Measurements from ENCODE around the gene GADD45B. TPM values are rescaled to one million over a fixed set of nuclear protein-coding genes. Genes with fewer than 3 reads are reported as not detected.

GADD45B gene
- total and polyA plus RNA-seq, 2 of the 4 experiments (the other 2 are of a cell fraction), result 30.1 to 106 TPM

- Histone ChIP-seq H3K4me1 (ENCODE audit: control insufficient read depth, insufficient read depth, low read length) (no peaks in the 10 kb centered on the region), H2BK15ac (ENCODE audit: low read depth, low read length) (no peak overlapping the region), H3K9ac (ENCODE audit: low read depth, low read length) (no peak overlapping the region), H2AFZ (replicated peaks; ENCODE audit: low read length, poor library complexity) (no peak overlapping the region), H2BK5ac (ENCODE audit: low read depth, low read length, poor library complexity, severe bottlenecking) (no peak overlapping the region), H2BK120ac (ENCODE audit: low read depth, low read length) (no peak overlapping the region), H3K18ac (ENCODE audit: low read depth, low read length) (no peak overlapping the region), H2AK5ac (ENCODE audit: low read depth, low read length) (no peak overlapping the region), H2AK9ac (replicated peaks; ENCODE audit: low read depth, low read length, poor library complexity) (no peak overlapping the region), H3K4me2 (ENCODE audit: low read depth, low read length) (no peak overlapping the region), H4K5ac (ENCODE audit: low read depth, low read length) (no peak overlapping the region), H3K36me3 (ENCODE audit: control insufficient read depth, insufficient read depth, low read length) (peaks cover 38% of the 10 kb centered on the region), H3K9me3 (ENCODE audit: control insufficient read depth, insufficient read depth, low read length) (no peaks in the 10 kb centered on the region), H3K56ac (ENCODE audit: extremely low read depth, insufficient read depth, low read length) (no peak overlapping the region), H3K4ac (ENCODE audit: low read depth, low read length) (no peak overlapping the region), H3K23ac (ENCODE audit: low read depth, low read length) (no peak overlapping the region), H3K9me1 (ENCODE audit: insufficient read depth, low read length) (no peaks in the 10 kb centered on the region; the same call in 1 of the 2 replicates), H3K4me3 (ENCODE audit: insufficient read depth, low read depth, low read length) (no peak overlapping the region), H3K14ac (replicated peaks; ENCODE audit: low read depth, low read length) (no peak overlapping the region), H3K79me1 (ENCODE audit: low read depth in 1 of 2, low read length in 2 of 2) (peaks cover 18 to 57% of the 10 kb centered on the region in 2 experiments), H2BK20ac (ENCODE audit: low read depth, low read length) (no peak overlapping the region), H3K27me3 (ENCODE audit: control insufficient read depth, insufficient read depth, low read length) (no peaks in the 10 kb centered on the region), H4K20me1 (ENCODE audit: insufficient read depth, low read length) (peaks cover 39% of the 10 kb centered on the region), H4K91ac (ENCODE audit: insufficient read depth, low read depth, low read length) (no peak overlapping the region), H3K27ac (ENCODE audit: insufficient read depth, low read length) (no peak overlapping the region), H4K8ac (ENCODE audit: low read depth in 2 of 2, low read length in 2 of 2) (no peak overlapping the region)
- no TSS peak for BruUV-seq (replicated peaks)
- TF ChIP-seq RAD21 (IDR thresholded peaks at IDR 0.05; ENCODE audit: low read length) (no peak), MAFK (IDR thresholded peaks at IDR 0.05; ENCODE audit: low read depth, low read length) (no peak), MAZ (IDR thresholded peaks at IDR 0.05; ENCODE audit: borderline replicate concordance, low read depth, low read length) (no peak)
- ATAC-seq (ENCODE audit: low read depth) (no peak), DNase-seq (no peak)
- CTCF ChIA-PET, result no interaction called here
- POLR2A ChIA-PET (ENCODE audit: unreplicated experiment), result no interaction called here
- in situ Hi-C loops (cut with MboI; ENCODE audit: low sequenced_read_pairs), result no loop called here
- WGBS, 2 experiments (ENCODE audit: extremely low coverage in 2 of 2, insufficient read length in 1 of 2), result 97% methylated on average over 18 of the region's 26 CpGs; no CpG with 5 or more reads in 1 of the 2 experiments
- dilution Hi-C loops (cut with HindIII; ENCODE audit: low sequenced_read_pairs, unreplicated experiment), result no loop called here
- intact Hi-C loops (cut with micrococcal nuclease), result no loop called here
These were observed 34.7 kb upstream of the GADD45B start for GRCh38 chr19:2441096-2441752.

All from IMR-90 (cell line).